IPS-18a (cell line): ENCODE results near the gene RPP14.

Experiments
- H3K27ac ChIP-seq: one replicate; pipeline ENCODE4 v1.5.1; 2013; ENCODE audit warnings: low read length
- H3K27me3 ChIP-seq: one replicate; pipeline ENCODE4 v1.6.1; 2013; ENCODE audit warnings: mild to moderate bottlenecking, low read length; ENCODE audit not compliant: control insufficient read depth, insufficient read depth
- H3K36me3 ChIP-seq: one replicate; pipeline ENCODE4 v1.6.1; 2013; ENCODE audit warnings: low read depth, low read length; ENCODE audit not compliant: control insufficient read depth
- H3K4me1 ChIP-seq: one replicate; pipeline ENCODE4 v1.6.1; 2013; ENCODE audit warnings: low read depth, low read length; ENCODE audit not compliant: control insufficient read depth
- H3K4me3 ChIP-seq: one replicate; pipeline ENCODE4 v1.5.1; 2013; ENCODE audit warnings: low read length
- H3K9ac ChIP-seq: one replicate; pipeline ENCODE4 v1.6.1; 2013; ENCODE audit warnings: mild to moderate bottlenecking, low read length, moderate library complexity
- H3K9me3 ChIP-seq: one replicate; pipeline ENCODE4 v1.6.1; 2013; ENCODE audit warnings: low read depth, low read length; ENCODE audit not compliant: control insufficient read depth

The RPP14 gene

DNA sequence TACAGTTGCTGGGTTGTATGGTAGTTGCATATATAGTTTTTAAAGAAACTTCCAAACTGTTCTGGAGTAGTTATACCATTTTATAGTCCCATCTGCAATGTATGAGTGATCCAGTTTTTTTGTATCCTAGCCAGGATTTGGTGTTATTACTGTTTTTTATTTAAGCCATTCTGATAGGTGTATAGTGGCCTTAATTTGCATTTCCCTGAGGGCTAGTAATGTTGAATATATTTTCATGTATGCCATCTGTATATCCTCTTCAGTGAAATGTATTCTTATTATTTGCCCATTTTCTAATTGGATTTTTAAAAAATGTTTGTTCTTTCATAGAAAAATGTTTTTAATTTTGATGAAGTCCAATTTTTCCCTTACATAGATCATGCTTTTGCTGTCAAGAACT, 55.8 kb downstream of the RPP14 start:
- H3K4me3 ChIP-seq = no peak overlapping the region
- no peaks in the 10 kb centered on the region for H3K27me3 ChIP-seq
- no peak overlapping the region for H3K27ac ChIP-seq
- H3K9me3 ChIP-seq = no peaks in the 10 kb centered on the region
- H3K36me3 ChIP-seq = no peaks in the 10 kb centered on the region
- no peak overlapping the region for H3K9ac ChIP-seq
- H3K4me1 ChIP-seq = peaks cover 5% of the 10 kb centered on the region

GRCh38 chr3:58366699-58367098, 60.7 kb downstream of the RPP14 start:
- Histone ChIP-seq H3K4me1 (peaks cover 5% of the 10 kb centered on the region), H3K9ac (no peak overlapping the region), H3K9me3 (no peaks in the 10 kb centered on the region), H3K27ac (no peak overlapping the region), H3K27me3 (no peaks in the 10 kb centered on the region), H3K4me3 (no peak overlapping the region), H3K36me3 (no peaks in the 10 kb centered on the region)

DNA sequence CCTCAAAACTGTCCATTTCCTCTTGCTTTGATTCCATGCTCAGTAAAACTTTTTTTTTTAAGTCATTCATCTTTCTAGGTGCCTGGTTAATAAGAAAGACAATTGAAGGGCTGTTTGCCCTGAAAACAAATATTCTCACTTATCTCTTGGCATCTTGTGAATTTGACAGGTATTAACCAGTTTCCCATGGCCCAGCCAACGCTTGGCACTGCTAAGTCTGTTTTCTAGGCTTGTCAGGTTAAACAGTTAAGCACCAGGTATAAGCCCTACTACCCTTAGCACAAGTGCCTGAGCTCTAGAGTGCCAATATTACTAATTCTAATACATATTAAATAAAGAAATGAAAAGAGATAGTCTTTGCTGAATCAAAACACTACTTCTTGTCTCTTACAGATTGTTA, 63.0 kb downstream of the RPP14 start:
- H3K27me3 ChIP-seq = no peaks in the 10 kb centered on the region
- no peak overlapping the region for H3K9ac ChIP-seq
- no peaks in the 10 kb centered on the region for H3K9me3 ChIP-seq
- no peaks in the 10 kb centered on the region for H3K36me3 ChIP-seq
- peaks cover 5% of the 10 kb centered on the region for H3K4me1 ChIP-seq
- no peak overlapping the region for H3K4me3 ChIP-seq
- no peak overlapping the region for H3K27ac ChIP-seq
